NCI-H2227 (cell line): ENCODE data around the gene PIP5K1B.

ENCODE experiments used
- DNase-seq: peaks from one replicate; lab custom pipeline; 2025; ENCODE audit not compliant: unreplicated experiment; lab: John Stamatoyannopoulos, UW

PIP5K1B gene

DNA sequence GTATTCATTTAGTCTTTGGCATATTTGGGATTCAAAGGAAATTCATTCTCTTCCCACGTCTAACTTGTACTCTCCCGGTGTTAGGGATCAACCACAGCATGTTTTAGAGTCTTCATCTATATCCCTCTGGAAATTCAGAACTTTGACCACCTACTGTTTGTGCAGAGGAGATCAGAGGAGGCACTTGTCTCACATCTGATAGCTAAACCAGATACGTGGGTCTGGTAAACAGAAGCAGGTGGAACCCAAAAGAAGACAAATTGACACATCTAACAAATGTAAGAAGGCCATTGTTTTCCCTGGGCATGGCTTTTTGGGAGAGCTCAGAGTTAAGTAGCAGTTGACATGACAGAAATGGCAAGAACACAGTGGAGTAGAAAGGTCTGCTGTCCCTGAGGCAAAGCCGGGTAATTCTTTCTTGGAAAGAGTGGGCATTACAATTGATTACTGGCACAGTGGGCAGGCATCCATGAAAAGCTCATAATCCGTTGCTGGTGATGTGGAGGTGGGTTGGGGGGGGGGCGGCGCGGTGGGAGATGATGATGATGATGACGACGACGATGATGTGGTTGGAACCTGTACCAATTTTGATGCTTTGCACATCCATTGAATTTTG is 27.5 kb downstream of the PIP5K1B start:
- no peak for DNase-seq

DNA sequence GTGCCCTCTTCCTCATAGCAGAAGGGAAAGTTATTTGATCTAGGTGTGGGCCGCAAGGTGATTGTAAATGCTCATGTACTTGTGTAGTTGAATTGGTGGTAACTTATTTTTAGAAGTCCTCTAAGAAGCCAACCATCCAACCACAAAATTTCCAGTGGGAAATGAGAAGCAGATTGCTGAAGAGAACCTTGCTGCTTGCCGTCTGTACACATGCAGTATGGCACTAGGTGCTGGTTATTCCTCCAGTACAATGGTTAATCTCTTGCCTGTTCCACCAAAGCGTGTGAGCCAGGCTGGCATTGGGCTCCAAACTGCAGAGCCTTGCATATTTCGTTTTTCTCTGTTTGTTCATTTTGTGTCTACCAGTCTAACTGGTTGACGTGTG is 28.0 kb downstream of the PIP5K1B start:
- no peak for DNase-seq

DNA sequence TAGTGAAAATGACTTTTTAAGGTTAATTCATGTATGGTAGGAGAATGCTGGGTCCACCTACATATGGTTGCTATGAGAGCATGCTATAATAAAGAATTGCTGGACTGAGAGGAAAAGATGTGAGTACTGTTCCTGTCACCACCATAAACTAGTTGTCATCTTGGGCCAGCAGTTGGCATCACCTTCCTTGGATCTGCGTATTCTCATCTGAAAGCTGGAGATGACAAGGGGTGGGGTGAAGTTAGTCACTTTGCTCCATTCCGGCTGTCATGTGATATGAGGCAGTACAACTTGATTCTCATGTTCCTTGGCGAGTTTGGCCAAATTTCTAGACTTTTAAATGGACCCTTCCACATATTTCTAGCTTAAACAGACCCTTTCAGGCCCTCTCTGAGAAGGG is 33.3 kb downstream of the PIP5K1B start:
- no peak for DNase-seq

DNA sequence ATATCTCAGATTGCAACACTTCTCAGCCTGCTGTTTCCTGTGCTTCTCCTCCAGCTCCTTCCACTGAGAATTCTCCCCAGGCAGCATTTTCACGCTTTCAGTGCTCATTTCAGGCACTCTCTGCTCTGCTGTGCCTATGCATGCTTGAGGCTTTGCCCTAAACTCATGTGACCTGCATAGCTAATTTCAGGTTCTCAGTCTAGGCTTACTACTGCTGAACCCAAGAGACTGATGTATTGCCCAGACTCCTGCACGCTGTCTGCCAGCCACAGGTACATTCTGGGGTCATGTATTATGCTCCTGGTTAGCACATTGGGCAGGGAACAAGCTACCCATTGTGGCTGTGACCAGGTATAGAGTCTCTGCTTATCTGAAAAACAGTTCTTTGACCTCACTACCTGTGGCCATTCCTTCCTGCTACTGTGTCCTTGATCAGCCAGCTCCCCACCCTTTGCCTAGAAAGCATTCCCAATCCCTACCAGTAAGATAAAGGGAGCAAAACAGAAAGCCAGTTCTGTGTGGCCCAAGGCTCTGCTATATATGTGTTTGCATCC is 34.7 kb downstream of the PIP5K1B start:
- DNase-seq, result no peak

DNA sequence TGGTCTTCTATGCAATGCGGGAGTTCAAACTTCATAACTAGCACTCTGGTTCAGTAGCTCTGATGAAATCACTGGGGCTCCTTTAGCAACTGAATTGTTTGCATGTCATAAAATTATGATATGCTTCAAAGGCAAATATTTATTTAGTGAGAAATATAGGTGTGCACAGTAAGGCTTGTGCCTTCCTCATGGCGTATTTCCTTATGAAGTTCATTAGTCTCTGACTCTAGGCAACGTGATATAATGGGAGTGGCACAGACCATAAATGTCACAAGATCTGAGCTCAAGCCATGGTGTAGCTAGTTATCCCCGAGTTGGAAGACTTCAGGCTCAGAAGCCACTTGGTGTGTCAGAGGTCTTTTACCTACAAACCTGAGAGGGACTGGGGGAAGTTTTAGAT is 35.5 kb downstream of the PIP5K1B start:
- DNase-seq, result no peak

DNA sequence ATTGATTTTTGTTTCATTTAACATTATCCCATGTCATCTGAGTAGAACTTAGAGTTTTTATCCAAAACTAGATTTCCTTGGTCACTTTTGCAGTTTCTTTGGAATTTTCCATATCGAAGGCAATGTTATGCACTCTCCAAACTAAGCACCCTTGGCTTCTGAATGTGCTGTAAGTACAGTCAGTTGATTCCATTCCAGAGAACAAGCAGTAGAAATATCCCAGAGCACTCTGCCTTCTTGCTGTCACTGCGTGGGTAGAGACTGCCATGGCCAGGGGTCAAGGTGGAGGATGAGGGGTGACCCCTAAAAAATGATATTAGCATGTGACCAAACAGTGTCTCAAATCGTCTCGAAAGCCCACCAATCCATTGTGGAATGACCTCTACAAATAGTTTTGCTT is 36.2 kb downstream of the PIP5K1B start:
- no peak for DNase-seq

DNA sequence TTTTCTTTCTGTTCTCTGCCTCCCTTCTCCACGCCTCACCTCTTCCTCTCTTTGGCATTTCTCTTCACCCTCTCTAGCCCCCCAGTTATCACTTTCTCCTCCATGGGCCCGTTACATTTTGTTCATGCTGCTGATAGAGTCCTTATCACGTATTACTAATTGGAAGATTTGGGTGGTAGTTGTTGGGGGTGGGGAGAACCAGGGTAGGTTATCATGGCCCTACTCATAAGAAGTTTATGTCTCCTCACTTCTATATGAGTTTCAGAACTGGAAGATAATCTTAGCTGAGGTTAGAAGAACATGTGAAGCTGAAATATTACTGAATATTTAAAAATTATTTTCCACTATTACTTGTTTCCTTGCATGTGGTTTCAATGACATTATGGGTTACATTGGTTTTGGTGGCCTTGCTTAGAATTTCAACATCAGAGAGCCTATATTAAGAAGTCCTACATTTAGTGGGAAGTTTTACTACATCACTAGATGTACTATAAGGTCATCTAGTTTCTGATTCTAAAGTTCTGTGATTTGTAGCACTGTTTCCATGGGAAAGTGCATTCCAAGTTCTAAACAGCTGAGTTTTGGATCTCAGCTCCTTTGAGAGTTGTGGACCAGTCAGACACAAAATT is 36.8 kb downstream of the PIP5K1B start:
- DNase-seq, result no peak

DNA sequence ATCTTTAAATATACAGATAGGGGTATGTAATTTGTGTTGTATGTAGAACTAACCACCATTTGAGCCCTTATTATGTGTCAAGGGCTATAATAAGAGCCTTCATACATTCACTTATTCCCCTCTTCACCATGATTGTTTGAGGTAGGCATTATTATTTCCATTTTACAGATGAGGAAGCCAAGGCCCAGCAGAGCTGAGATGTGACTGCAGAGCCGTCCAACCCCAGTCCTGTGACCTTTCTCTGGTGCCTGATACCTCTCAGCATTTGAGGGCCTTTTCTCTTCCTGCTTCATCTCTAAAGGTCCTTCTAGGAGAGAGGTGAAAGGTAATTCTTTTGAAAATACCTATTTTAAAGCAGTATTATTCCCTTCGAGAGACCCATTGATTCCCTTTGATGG is 37.3 kb downstream of the PIP5K1B start:
- no peak for DNase-seq

DNA sequence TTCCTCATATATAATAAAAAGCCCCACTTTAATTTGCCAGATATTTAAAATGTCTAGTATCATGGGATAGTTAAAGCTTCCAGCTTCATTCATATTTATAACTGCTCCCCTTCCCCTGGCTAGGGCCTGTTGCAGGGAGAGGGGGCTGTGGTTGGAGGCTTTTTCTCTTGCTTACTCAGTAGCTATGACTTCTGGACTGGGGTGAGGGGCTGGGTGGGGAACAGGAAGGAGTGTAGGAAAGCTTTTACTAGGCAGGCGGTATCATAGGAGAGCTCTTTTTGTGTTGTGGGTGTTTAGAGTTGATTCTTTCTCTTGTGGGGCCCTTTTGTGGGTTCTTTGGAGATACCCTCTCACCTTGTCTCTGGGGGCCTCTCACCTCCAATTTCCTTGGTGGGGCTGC is 39.4 kb downstream of the PIP5K1B start:
- DNase-seq, result no peak

DNA sequence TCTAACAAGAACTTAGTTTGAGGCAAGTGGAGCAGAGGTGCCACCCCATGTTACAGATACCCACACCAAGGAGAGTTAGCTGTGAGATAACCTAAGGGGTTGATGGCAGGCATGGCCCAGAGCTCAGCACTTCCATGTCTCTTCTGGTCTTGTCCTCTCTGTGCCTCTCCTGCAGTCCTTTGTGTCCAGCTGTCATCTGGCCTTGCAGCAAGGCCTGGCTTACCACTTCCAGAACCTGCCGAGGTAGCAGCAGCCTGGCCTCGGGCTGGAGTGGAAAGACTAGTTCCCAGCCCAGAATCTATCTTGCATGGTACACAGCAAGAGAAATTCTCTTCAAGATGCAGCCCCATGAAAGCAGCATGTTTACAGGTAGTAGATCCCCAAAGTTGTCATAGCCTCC is 41.5 kb downstream of the PIP5K1B start:
- no peak for DNase-seq

DNA sequence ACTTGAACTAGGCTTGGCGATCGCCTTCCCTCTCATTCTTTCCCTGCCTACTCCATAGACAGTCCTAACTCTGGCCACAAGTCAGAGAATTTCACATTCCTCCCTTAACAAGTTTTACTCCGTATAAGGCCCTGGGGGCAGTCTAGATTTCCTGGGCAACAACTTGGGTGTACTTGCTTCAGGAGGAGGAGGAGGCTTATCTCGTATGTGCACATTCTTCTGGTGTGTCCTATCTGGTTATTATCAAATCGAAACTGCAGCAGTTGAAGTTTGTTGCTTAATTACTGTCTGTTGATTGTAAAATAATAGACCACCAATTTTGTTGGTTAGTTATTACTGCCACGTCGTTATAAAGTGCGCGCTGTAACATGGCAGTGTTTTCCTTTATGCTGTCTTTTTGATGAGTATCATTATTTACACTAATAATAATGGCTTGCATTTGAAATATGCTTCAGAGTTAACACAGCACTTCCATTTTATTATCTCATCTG is 42.0 kb downstream of the PIP5K1B start:
- DNase-seq, result no peak

DNA sequence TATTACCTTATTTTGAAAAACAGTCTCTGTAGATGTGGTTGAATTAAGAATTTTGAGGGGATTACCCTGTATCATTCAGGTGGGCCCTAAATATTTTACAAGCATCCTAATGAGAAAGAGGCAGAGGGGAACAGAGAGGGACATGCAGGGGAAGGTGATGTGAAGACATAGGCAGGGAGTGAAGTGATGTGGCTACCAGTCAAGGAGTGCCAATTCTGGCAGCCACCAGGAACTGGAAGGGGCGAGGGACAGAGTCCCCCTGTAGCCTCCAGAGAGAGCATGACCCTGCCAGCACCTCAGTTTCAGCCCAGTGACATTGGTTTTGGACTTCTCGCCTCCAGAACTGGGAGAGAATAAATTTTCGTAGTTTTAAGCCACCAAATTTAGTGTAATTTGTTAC is 44.1 kb downstream of the PIP5K1B start:
- DNase-seq, result no peak

DNA sequence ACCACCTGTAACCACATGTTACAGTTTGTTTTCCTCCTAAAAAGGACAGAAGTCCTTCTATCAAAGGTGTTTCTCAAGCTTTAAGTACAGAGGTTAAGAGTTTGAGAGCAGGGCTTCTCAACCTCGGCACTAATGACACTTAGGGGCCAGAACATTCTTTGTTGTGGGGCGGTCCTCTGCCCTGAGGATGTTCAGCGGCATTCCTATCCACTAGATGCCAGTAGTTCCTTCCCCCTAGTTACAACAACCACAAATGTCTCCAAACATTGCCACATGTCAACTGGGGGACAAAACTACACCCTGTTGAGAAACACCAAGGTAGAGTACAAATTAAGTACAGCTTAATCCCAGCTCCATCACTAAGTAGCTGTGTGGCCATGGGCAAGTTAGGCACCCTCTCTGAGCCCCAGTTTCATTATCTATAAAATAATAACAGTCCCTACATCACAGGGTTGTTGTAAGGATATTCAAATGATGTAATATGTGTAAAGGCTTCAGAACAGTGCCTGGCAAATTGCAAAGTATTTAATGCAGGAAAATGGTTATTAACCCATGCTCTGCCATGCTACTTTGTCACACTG is 44.6 kb downstream of the PIP5K1B start:
- no peak for DNase-seq

DNA sequence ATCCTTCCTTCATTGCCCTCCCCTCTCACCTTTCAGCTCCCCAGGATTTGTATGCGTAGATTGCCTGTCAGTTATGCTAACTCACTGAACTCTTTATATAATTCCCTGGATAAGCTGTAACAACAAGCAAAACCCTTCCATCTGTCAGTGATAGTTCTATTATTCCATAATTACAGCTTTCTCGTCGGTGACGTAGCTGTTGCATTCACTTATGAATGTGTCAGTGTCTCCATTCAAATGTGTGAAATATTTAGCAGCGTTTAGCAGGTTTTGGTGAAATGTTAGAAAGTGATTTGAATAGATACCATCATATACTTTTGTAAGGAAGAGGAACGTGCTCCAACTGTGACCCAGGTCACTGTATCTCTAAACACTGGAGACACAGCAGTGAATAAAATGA is 45.2 kb downstream of the PIP5K1B start:
- peak; percentile 49 for DNase-seq

DNA sequence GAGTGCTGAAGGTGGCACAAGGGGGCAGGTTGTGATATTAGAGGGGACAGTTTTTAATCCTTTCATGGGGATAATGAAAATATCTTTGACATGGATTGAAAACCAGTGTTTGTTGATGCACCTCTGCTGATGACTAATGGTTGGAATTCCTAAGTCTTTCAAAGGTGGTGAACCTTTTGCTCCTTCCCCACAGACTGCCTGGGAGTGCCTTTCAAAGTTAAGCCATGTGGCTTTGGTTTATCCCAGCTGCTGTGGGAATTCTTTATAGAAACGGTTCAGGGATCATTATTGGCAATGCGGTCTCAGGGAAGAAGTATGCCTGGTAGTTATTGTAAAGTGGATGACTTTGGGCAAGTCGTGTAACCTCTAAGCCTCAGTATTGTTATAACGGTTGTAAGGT is 45.7 kb downstream of the PIP5K1B start:
- no peak for DNase-seq

DNA sequence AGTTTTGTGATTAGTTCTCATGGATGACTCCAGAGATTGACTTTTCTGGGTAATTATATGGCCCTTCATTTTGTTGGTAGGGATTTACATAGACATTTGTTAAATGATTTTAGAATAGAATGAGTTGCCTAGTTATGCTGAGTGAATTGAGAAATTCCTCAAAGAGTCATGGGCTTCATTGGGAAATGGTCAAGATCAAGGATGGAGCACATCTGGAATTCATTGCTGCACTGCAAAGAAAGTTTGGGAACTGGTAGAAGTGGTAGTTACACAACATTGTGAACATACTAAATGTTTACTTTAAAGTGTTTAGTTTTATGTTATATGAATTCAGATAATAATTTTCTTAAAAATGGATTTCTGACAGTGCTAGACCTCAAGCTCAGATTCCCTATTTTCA is 46.5 kb downstream of the PIP5K1B start:
- DNase-seq, result no peak

DNA sequence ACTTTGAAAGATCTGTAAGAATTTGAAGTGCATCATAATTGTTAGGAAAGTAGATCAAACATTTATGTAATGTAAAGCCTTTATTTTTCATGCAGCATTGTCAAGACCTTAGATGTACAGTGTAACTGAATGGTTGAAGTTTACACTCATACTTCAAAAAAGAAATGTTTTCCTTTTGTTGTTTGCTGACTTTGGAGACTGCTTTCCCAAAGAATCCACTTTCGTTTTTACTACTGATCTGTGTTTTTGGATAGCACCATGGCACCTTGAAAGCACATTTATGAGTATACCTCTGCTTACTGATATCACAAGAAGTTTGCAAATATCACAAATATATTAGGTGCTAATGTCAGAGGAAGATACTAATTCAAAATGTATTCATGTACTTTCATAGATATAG is 50.0 kb downstream of the PIP5K1B start:
- DNase-seq, result no peak

DNA sequence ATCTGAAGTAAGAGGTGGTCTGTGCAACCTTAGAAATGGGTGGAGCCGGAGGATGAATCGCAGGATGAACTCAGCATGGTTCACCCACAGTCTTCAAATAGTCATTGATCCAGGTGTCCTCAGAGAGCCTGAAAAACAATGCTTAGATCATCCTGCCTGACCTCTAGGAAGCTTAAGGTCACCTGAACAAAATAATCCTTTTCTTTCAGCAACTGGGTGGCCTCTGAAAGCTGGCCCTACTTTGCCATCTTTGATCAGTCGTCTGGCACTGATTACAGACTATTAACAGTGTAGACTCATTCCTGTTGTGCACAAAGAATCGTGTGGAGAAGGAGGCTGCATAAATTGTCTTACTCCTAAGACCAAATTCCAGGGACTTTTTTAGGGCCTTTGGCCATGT is 50.7 kb downstream of the PIP5K1B start:
- no peak for DNase-seq

DNA sequence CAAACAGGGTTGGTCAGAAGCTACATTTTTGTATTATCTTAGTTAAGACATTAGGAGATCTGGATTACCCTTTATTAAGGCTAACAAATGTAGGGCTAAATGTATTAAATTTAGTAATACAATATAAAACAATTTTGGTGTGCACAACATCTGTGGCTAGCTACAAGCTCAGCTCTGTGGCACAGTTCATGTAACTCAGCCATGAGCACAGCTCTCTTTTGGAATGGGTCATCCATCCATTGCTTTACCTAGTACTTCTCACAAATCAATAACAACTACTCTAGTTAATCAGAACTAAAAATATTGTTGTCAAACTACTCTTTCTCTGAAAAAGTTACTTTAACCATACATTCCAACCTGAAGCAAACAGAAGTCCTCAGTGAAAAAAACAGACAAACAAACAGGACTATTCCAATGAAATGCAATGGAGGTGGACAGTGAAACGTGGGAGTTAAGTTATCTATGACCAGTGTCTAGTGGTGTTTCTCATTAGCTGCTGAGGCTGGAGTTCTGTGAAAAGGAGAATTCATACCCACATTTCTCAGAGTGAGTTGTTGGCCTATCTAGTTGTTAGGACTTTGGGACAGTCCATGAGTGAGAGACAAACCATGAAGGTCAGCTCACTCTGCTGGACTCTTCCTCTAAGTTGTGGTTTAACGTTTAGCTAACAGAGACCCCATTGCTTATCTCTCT is 55.1 kb downstream of the PIP5K1B start:
- no peak for DNase-seq

DNA sequence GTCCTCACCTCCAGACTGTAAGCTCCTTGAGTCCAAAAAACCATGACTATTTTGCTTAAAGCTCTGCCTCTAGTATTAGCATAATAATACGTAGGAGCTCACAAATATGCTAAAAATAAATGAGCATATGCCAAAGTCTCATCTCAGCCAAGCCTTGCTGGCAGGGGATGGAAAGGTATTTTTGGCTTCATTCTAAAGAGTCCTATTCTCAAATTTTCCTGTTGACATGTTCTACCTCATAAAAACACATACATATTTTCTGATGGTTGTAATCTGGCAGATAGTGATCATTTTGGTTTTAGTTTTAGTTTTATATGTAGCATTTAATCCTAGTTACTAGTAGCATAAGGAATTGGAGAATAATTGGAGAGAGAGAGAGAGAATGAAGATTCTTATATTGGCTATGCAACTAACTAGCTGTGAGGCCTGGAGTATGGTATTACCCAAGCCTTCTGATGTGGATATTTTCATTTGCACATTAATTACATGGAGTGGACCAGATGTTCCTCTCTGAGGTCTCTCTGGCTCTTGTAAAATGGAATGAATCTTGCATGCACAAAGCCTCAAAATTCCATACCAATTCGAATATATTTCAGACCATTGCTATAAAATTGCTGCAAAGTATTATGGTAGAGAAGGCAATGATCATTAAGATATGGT is 55.8 kb downstream of the PIP5K1B start:
- no peak for DNase-seq

DNA sequence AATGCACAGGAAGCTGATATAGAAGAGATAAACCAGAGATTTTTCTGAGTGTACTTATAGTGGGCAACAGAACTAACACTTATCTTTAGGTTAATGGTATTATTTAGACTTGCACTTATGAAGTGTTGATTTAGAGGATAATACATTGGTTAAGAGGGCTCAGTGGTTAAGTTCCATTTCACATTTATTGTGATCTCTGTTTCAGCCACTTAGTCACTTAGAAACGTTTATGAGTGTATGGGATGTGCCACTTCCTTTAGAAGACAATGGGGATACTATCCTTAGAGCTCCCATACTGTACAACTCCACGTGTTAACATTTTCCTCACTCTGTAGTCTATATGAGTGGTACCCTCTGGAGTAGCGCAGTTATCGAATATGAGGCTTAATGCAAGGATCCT is 57.5 kb downstream of the PIP5K1B start:
- DNase-seq, result no peak
